ENCODE measurements around the gene LRCH4. TPM values are rescaled to one million over a fixed set of nuclear protein-coding genes. Genes with fewer than 3 reads are reported as not detected.

The LRCH4 gene
- total RNA-seq, 1 experiment from 2014 or later: 71.4 TPM

GRCh38 chr7:100576384-100576993 lies 9.4 kb downstream of the LRCH4 start:
- Mint-ChIP-seq H3K27me3 (ENCODE audit: insufficient read depth, unreplicated experiment) (no peaks in the 10 kb centered on the region), H3K4me1 (ENCODE audit: low read depth, unreplicated experiment) (peaks cover 8% of the 10 kb centered on the region), H3K36me3 (ENCODE audit: insufficient read depth, unreplicated experiment) (peaks cover 74% of the 10 kb centered on the region), H3K4me3 (ENCODE audit: unreplicated experiment) (no peak overlapping the region), H3K27ac (ENCODE audit: unreplicated experiment) (no peak overlapping the region), H3K9me3 (ENCODE audit: unreplicated experiment) (no peaks in the 10 kb centered on the region)
- DNase-seq: no peak
- no peak overlapping the region for H3K4me3 ChIP-seq (ENCODE audit: low read depth, low read length)
- H3K36me3 ChIP-seq (ENCODE audit: control insufficient read depth, insufficient read depth, low read length): peaks cover 7% of the 10 kb centered on the region
- BruUV-seq (replicated peaks): no TSS peak
- H3K27me3 ChIP-seq (replicated peaks; ENCODE audit: control insufficient read depth, insufficient read depth, low read length): no peaks in the 10 kb centered on the region
- TF ChIP-seq, protein P1, sequence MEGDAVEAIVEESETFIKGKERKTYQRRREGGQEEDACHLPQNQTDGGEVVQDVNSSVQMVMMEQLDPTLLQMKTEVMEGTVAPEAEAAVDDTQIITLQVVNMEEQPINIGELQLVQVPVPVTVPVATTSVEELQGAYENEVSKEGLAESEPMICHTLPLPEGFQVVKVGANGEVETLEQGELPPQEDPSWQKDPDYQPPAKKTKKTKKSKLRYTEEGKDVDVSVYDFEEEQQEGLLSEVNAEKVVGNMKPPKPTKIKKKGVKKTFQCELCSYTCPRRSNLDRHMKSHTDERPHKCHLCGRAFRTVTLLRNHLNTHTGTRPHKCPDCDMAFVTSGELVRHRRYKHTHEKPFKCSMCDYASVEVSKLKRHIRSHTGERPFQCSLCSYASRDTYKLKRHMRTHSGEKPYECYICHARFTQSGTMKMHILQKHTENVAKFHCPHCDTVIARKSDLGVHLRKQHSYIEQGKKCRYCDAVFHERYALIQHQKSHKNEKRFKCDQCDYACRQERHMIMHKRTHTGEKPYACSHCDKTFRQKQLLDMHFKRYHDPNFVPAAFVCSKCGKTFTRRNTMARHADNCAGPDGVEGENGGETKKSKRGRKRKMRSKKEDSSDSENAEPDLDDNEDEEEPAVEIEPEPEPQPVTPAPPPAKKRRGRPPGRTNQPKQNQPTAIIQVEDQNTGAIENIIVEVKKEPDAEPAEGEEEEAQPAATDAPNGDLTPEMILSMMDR (IDR thresholded peaks at IDR 0.05; ENCODE audit: insufficient read depth in 1 of 2, low read depth in 1 of 2, low read length in 1 of 2, severe bottlenecking in 1 of 2, unreplicated experiment in 1 of 2): no peak
- ChIA-PET CTCF (interaction anchor here (0.6 kb wide), 1 partner anchor 108 kb away, joined by 3 read pairs; no protein-coding TSS in a partner anchor), POLR2A (no interaction called here)
- H3K4me1 ChIP-seq: peaks cover 16% of the 10 kb centered on the region
- H3K9me3 ChIP-seq: no peaks in the 10 kb centered on the region
- intact Hi-C loops (cut with micrococcal nuclease; ENCODE audit: unreplicated experiment): no loop called here

- Mint-ChIP-seq H3K27ac (ENCODE audit: unreplicated experiment) (peak overlapping the region; percentile 25), H3K4me1 (ENCODE audit: low read depth, unreplicated experiment) (peaks cover 8% of the 10 kb centered on the region), H3K36me3 (ENCODE audit: insufficient read depth, unreplicated experiment) (peaks cover 80% of the 10 kb centered on the region), H3K9me3 (ENCODE audit: unreplicated experiment) (no peaks in the 10 kb centered on the region), H3K27me3 (ENCODE audit: insufficient read depth, unreplicated experiment) (no peaks in the 10 kb centered on the region), H3K4me3 (ENCODE audit: unreplicated experiment) (no peak overlapping the region)
- DNase-seq: no peak
- Histone ChIP-seq H3K4me3 (ENCODE audit: low read depth, low read length) (no peak overlapping the region), H3K4me1 (peaks cover 22% of the 10 kb centered on the region), H3K36me3 (ENCODE audit: control insufficient read depth, insufficient read depth, low read length) (peaks cover 6% of the 10 kb centered on the region), H3K9me3 (no peaks in the 10 kb centered on the region), H3K27me3 (replicated peaks; ENCODE audit: control insufficient read depth, insufficient read depth, low read length) (no peaks in the 10 kb centered on the region)
- CTCF ChIA-PET: interaction anchor here (0.6 kb wide), 1 partner anchor 109 kb away, joined by 3 read pairs; no protein-coding TSS in a partner anchor
- POLR2A ChIA-PET: no interaction called here
- no TSS peak for BruUV-seq (replicated peaks)
- intact Hi-C loops (cut with micrococcal nuclease; ENCODE audit: unreplicated experiment): no loop called here
- TF ChIP-seq, protein P1 (IDR thresholded peaks at IDR 0.05; ENCODE audit: insufficient read depth in 1 of 2, low read depth in 1 of 2, low read length in 1 of 2, severe bottlenecking in 1 of 2, unreplicated experiment in 1 of 2): no peak
Measured at GRCh38 chr7:100575746-100576383, 10.1 kb downstream of the LRCH4 start.

DNA sequence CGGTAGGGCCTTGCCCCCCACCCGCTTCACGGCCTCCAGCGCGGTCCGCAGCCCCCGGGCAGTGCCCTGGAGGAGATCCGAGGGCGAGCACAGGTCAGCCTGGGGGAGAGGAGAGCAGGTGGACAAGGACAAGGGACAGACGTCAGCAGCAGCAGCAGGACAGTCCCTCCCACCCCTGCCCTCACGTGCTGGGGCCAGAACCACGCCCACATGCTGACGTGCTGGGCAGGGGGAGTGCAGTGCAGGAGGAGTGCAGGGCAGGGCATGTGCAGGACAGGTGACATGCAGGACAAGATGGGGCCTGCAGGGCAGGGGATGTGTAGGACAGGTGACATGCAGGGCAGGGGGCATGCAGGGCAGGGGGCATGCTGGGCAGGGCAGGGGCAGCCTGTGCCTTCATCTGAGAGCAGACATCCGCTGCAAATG lies 10.7 kb downstream of the LRCH4 start:
- no TSS peak for BruUV-seq (replicated peaks)
- H3K9me3 Mint-ChIP-seq (ENCODE audit: unreplicated experiment): no peaks in the 10 kb centered on the region
- intact Hi-C loops (cut with micrococcal nuclease; ENCODE audit: unreplicated experiment): no loop called here
- peaks cover 87% of the 10 kb centered on the region for H3K36me3 Mint-ChIP-seq (ENCODE audit: insufficient read depth, unreplicated experiment)
- H3K27me3 Mint-ChIP-seq (ENCODE audit: insufficient read depth, unreplicated experiment): no peaks in the 10 kb centered on the region
- ChIA-PET POLR2A (no interaction called here), CTCF (no interaction called here)
- peaks cover 4% of the 10 kb centered on the region for H3K36me3 ChIP-seq (ENCODE audit: control insufficient read depth, insufficient read depth, low read length)
- no peaks in the 10 kb centered on the region for H3K27me3 ChIP-seq (replicated peaks; ENCODE audit: control insufficient read depth, insufficient read depth, low read length)
- peak overlapping the region; percentile 25 for H3K27ac Mint-ChIP-seq (ENCODE audit: unreplicated experiment)
- no peaks in the 10 kb centered on the region for H3K9me3 ChIP-seq
- peaks cover 25% of the 10 kb centered on the region for H3K4me1 ChIP-seq
- TF ChIP-seq, protein P1 (IDR thresholded peaks at IDR 0.05; ENCODE audit: insufficient read depth in 1 of 2, low read depth in 1 of 2, low read length in 1 of 2, severe bottlenecking in 1 of 2, unreplicated experiment in 1 of 2): no peak
- no peak overlapping the region for H3K4me3 Mint-ChIP-seq (ENCODE audit: unreplicated experiment)
- peaks cover 8% of the 10 kb centered on the region for H3K4me1 Mint-ChIP-seq (ENCODE audit: low read depth, unreplicated experiment)
- H3K4me3 ChIP-seq (ENCODE audit: low read depth, low read length): no peak overlapping the region
- peak in 1 of 2 experiments; percentile 44 for DNase-seq
